ENCODE measurements around the gene HCLS1.

DNA sequence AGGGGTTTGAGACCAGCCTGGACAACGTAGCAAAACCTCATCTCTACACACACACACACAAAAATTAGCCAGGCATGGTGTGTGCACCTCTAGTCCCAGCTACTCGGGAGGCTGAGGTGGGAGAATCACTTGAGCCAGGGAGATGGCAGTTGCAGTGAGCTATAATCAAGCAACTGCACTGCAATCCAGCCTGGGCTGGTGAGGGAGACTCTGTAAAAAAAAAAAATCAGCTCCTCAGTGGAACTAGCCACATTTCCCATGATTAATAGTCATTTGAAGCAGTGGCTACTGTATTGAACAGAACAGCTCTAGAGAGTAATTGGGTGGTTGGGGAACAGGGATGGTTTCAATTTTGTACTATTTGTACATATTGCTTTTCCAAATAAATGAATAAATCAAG lies 79.0 kb downstream of the HCLS1 start:
- TF ChIP-seq POLR2A (IDR thresholded peaks at IDR 0.05), result no peak
- TF ChIP-seq, protein P1, sequence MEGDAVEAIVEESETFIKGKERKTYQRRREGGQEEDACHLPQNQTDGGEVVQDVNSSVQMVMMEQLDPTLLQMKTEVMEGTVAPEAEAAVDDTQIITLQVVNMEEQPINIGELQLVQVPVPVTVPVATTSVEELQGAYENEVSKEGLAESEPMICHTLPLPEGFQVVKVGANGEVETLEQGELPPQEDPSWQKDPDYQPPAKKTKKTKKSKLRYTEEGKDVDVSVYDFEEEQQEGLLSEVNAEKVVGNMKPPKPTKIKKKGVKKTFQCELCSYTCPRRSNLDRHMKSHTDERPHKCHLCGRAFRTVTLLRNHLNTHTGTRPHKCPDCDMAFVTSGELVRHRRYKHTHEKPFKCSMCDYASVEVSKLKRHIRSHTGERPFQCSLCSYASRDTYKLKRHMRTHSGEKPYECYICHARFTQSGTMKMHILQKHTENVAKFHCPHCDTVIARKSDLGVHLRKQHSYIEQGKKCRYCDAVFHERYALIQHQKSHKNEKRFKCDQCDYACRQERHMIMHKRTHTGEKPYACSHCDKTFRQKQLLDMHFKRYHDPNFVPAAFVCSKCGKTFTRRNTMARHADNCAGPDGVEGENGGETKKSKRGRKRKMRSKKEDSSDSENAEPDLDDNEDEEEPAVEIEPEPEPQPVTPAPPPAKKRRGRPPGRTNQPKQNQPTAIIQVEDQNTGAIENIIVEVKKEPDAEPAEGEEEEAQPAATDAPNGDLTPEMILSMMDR (IDR thresholded peaks at IDR 0.05 in 8 of 11, conservative IDR thresholded peaks at IDR 0.05 in 3 of 11), result no peak
- no peak for TF ChIP-seq POLR2AphosphoS5 (IDR thresholded peaks at IDR 0.05)
